GM21360 (cell line): ENCODE measurements around the gene SOWAHB.

Experiments used
- ATAC-seq: cut with Tn5 transposase; IDR thresholded peaks from one replicate; pipeline ENCODE4 v1.9.1; 2021; ENCODE audit warnings: mild to moderate bottlenecking, moderate library complexity; ENCODE audit not compliant: unreplicated experiment

The SOWAHB gene, protein sequence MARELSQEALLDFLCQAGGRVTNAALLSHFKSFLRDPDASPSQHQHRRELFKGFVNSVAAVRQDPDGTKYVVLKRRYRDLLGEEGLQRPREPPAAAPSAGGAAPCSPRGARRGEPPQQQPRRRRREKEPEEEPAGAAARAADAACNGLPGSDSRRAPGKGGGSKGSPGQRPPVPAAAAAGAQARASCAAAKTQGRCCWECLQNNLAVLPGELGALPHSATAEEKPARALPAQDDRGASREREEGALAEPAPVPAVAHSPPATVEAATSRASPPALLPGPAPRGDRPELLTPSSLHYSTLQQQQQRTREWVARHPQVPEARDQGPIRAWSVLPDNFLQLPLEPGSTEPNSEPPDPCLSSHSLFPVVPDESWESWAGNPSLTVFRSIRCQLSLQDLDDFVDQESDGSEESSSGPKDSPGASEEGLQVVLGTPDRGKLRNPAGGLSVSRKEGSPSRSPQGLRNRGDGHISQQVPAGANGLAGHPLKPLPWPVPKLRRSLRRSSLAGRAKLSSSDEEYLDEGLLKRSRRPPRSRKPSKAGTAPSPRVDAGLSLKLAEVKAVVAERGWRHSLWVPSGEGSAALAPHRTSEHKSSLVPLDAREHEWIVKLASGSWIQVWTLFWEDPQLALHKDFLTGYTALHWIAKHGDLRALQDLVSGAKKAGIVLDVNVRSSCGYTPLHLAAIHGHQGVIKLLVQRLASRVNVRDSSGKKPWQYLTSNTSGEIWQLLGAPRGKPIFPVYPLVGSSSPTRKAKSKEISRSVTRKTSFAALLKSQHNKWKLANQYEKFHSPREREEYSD

DNA sequence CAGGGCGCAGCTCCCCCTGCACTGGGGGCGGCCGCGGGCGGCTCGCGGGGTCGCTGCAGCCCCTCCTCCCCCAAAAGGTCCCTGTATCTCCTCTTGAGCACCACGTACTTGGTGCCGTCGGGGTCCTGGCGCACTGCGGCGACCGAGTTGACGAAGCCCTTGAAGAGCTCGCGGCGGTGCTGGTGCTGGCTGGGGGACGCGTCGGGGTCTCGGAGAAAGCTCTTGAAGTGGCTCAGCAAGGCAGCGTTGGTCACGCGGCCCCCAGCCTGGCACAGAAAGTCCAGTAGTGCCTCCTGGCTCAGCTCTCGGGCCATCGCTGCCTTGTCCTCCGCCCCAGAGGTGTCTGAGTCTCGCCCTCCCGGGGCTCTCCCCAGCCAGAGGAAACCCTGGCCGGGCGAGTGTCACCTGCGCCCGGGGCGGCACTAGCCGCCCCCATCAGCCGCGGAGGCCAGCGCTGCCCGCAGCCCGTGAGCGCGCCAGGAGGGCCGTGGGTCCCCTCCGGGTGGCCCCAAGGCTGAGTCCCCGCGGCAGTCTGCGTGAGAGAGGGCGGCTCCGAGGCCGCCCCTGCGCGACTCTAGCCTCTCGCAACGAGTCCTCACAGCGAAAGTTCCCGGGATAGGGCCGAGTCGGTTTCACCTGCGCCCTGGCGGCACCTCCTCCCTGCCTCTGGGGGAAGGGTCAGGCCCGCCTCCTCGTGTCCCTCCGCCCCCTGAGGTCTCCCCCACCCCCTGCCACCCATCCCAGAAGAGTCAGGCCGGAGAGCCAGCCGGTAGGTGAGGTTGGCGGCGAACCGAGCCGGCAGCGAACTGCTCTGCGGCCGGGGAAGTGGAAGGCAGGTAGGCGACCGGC is at the start of gene SOWAHB:
Gene SOWAHB, minus strand, starts transcription at position 609 of the 849 bp plus-strand sequence. Its CDS starts 295 bp downstream, at position 314.
- peak; percentile 52 for ATAC-seq

- ATAC-seq = no peak
Observed at GRCh38 chr4:76947369-76947768, 49.4 kb upstream of the SOWAHB start.

DNA sequence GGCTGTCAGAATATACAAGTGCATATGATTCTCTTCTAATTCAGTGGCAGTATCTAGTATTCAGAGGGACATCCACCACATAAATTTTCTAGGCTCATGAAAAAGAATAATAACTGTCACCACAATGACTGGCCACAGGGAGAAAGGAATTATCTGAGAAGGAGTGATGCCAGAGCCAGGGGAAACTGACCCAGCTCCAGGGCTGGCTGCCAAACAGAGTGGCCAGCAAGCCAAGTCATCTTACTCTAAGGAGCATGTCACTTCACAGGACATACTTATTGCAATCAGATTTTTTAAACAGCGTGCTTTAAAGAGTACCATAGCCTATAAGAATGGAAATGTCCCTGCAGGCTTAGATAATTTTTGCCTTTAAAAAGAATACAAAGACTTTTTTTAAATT is 45.8 kb upstream of the SOWAHB start:
- no peak for ATAC-seq

DNA sequence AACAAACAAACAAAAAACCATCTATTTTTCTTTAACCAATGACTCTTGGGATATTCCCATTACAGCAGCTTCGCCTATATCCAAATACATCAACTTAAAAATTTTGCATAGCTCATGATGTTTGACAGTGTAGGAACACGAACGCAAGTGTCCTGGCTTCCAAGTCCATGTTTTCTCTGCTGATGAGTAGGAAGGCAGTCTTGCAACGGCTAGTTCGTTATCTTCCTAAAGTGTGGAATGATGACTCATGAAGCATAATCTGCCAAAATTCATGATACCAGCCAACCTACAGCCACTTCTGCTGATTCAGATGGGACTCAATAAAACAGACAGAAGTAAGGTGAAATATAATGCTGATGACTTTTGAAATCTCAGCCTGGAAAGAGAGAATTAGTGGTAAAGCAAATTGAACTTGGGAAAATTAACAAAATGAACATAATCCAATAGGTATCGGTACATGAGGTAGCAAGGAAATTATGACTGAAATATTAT is 45.2 kb upstream of the SOWAHB start:
- no peak for ATAC-seq

- ATAC-seq = no peak
Observed at GRCh38 chr4:76939184-76939583, 41.2 kb upstream of the SOWAHB start.

DNA sequence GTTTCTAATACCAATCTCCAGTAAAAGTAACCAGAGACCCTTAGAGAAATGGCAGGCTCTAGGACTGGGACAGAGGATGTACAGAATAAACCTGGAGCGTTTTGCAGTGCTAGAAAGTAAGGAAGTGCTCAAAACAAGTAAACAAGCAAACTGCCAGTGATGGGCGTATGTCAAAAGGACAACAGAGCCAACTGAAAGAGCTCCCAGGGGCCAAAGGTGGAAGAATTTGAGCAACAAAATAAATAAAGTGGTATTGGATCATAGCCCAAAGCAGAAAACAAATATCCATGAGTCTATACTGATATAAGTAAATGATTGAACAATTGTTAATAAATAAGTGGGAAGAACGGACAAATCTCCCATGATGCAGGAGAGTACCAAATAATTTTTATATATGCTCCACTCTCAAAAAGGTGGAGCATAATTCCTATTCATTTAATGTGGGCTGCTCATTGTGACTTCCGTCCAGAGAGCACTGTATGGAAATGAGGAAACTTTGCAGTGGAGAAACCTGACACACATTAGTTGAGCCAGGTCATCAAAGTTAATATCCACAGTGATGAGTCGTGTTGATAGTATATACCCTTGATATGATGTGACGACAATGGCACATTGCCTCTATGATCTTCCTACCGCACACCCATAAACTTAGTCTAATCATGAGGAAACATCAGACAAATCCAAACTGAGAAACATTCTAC is 33.8 kb upstream of the SOWAHB start:
- no peak for ATAC-seq

DNA sequence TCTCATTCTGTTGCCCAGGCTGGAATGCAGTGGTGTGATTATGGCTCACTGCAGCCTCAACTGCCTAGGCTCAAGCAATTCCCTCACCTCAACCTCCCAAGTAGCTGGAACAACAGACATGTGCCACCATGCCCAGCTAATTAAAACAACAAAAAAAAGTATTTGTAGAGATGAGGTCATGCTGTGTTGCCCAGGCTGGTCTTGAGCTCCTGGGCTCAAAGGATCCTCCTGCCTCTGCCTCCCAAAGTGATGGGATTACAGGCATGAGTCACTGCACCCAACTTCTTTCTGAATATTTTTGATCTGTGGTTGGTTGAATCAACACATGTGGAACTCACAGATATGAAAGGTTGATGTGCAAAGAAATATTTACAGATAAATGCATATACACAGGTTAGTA is 33.1 kb upstream of the SOWAHB start:
- ATAC-seq = no peak

GRCh38 chr4:76930685-76931084 is 32.7 kb upstream of the SOWAHB start:
- ATAC-seq = no peak

DNA sequence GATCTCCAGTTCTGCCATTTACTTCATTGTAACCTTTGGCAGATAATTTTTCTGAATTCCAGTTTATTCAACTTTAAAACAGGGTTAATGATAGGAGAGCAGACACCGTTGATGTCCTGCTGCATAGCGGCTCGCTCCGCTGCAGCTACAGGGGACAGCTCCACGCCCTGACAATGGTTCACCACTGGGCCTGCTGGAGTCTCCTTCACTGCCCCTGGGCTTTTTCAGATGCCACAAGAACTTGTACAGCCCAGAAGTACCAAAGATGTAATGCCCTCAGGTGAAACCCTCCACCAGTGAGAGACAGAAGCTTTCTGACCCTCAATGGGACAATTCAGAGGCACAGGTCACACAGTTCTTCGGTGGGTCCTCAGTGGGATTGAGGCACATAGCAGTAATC is 28.9 kb upstream of the SOWAHB start:
- ATAC-seq = no peak

- ATAC-seq = no peak
Observed at GRCh38 chr4:76923619-76924357, 25.8 kb upstream of the SOWAHB start.

GRCh38 chr4:76920715-76921114 is 22.8 kb upstream of the SOWAHB start:
- no peak for ATAC-seq

- no peak for ATAC-seq
Observed at GRCh38 chr4:76909711-76910110, 11.8 kb upstream of the SOWAHB start.

DNA sequence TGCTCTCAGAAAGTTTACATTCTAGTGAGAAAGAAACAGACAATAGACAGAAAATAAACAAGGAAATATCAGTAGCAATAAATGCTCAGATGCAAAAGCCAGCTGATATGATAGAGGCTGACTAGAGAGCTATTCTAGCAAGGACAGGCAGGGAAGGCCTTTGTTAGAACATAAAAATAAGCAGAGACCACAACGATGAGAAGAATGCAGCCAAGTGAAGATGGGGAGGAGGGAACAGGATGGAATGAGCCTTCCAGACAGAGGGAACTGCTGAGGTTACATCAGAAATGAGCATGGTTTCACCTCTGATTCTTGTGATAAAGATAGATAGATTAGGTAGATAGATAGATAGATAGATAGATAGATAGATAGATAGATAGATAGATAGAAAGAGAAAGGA is 7.6 kb upstream of the SOWAHB start:
- ATAC-seq = no peak

DNA sequence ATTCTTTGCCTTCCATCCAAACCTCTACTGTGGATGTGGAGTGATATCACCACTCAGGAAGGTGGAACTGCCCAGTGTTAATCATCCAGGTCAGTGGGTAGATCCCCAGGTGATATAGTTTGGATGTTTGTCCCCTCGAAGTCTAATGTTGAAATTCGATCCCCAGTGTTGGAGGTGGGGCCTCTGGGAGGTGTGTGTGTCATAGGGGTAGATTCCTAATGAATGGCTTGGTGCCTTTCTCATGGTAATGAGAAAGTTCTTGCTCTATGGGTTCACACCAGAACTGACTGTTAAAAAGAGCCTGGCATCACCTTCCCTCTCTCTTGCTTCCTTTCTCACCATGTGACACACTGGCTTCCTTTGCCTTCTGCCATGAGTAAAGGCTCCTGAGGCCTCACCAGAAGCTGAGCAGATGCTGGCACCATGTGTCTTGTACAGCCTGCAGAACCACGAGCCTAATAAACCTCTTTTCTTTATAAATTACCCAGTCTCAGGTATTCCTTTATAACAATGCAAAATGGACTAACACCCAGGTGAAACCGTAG is 6.8 kb upstream of the SOWAHB start:
- ATAC-seq = no peak

DNA sequence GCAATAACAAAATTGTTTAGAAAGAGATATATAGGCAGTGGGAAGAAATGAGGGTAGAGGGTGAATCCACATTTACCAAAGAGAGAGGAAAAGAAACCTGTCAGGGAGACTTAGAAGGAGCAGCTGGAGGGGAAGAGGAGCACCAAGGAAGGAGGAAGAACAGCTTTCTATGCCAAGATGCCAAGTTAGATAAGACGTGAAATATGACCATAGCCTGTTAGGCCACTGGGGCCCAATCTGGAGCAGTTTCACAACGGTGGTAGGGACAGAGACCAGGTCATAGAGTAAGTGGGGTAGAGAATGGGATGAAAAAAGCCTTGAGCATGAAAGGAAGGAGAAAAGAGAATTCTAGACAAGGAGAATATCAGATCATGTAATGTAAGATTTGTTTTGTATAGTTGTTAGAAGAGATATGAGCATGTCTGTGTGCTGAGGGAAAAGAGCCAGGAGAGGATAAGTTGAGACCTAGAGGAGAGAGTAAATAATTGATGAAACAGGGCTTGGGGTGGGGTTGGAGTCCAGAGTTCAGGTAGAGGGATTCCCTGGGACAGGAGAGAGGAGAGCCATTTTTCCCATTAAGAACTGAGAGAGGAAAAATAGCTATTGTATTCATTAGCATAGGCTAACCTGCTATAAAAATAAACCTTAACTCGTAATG is 4.4 kb upstream of the SOWAHB start:
- ATAC-seq = no peak

DNA sequence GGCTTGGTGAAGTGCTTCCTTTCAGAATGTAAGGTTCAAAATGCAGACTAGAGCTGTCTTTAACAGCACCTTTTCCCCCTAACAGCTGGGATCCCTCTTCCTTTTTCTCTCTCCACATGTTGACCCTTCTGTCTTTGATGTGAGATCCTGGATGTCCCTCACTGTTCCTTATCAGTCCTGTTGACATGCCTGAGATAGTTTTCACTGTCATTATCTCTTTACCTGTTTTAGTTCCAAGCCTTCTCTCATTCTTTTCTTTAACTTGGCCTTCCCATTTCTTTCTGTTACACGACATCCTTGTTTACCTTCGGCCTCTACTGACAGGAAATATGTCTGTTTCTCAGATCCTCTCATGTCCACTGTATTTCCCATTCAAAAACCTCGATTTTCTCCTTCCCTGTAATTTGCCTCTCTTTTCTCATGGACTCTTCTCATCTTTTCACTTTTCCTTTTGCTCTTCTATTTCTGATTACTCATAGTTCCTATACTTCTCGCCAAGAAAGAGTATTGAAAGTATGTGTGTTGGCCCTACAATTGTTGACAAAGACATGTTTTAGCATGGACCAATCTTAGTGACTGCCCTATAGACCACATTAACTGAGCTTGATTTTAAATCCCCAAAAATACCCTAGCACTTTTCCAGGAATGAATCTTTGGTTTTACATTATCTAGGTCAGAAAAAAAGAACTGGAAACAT is 1.2 kb upstream of the SOWAHB start:
- ATAC-seq = no peak

GRCh38 chr4:76898385-76898692 is 395 bp upstream of the SOWAHB start:
- ATAC-seq = no peak
